Pons (tissue), 1 donor: ENCODE results near the gene MPDZ.

Experiments
- DNase-seq: peaks from one replicate; pipeline ENCODE4 v3.0.0-alpha.2; 2016; ENCODE audit warnings: low spot score

Gene MPDZ

DNA sequence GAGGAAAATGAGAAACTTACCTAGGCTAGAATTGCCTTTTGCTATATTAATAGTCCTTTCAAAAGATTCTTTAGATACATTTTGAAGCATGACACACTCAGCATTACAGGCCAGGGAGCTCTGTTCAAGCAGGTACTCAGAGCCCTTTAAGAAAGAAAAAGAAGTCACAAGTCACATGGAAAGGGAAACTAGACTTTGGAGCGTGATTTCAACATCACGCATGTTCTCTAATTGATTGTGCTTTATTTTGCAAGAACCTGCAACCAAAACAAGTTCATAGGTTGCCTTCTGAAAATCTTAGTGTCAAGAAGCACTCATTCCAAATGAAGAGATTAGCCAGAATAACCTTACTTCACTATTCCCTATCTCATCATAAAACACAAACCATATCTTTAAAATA, 103.8 kb downstream of the MPDZ start:
- DNase-seq = no peak

DNA sequence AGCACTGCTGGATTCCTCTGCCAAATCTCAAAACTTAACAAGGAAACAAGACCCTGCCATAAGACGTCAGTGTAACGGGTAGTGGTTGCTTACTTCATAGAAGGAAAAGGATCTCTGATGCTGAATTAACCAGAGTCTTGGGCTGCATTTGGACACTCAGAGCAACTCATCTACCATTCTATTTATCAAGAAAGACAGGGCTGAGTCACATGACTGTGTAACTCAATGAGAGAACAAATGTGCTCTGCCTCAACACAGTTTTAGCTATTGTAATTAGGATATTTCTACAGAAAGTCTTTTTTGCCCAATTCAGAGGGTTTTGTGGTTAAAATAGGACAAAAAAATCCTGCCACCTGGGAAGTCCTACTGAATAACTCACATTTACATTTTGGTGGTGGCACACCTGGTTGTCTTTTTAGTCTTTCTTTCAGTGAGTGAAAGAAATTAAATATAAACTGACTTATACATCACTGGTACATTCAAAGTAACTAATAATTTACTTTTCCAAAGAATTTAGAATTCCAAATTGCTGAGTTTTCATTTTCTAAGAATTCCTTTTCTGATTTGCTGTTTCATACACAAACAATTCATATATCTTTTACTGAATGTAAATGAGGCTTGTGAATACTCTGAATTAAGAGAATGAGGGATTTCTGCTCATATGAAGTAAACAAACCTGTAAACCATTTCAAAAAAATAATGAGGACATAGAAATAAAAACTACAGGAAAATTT, 104.4 kb downstream of the MPDZ start:
- DNase-seq = no peak

DNA sequence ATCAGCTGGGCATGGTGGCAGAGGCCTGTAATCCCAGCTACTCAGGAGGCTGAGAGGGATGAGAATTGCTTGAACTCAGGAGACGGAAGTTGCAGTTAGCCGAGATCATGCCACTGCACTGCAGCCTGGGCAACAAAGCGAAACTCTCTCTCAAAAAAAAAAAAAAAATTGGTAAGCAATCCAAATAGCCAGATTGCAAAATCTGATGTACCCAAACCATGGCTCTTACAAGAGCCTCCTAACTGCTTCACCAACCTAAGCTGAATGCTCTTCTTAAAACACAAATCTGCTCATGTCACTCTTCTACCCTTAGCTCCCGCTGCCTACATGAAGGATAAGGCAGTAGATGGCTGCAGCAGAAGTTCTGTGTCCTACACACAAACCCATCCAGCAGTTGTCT, 105.9 kb downstream of the MPDZ start:
- DNase-seq = no peak

DNA sequence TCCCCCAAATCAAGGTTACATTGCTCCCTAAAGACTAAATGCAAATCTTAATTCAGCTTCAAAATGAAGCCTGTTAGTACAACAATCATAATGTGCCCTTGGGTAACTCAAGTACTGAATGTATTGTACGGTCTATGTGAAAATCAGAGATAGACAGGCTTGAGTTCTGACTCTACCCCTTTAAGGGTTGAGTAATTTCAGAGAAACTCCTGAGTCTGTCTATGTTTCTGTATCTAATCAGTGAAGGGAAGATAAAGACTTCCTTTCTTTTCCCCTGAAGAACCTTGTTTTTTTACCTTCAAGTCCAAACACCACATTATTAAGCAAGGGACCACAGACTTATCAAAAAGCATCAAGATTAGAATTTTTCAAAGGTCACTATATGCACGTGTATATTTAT, 108.2 kb downstream of the MPDZ start:
- DNase-seq = no peak

DNA sequence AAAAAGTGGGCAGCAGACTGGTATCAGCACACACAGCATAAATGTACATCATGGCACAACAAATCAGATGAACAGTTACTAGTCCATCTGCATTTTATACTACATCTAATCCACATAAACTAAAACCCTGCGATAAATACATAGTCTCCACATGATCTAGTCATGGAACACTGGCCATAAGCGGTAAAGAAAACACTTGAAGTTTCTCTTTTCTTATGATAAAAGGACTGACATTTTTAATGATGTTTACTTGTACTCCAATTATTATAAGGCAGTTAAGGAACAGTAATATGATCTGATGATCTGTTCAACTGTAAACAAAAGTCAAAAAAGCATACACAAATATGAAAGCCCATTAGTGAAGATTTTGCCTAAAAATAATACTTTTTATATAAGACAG, 112.5 kb downstream of the MPDZ start:
- DNase-seq = no peak

DNA sequence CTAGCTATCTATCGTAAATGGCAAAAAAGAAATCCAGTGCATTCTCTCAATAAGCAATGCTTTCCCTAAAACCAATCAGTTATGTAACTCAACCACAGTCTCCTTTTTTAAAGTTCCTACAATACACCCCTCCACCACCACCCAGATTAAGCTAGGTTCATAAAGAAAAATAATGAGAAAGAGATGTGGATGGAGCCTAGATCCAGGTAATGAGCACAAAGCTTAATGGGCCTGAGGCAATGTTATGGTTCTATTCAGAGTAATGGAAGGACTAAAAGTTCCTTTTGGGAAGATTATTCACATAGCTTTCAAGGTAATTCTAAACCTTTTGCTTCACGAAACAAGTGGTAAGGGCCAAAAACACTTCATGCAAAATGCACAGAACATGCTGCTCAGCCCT, 113.5 kb downstream of the MPDZ start:
- DNase-seq = no peak

DNA sequence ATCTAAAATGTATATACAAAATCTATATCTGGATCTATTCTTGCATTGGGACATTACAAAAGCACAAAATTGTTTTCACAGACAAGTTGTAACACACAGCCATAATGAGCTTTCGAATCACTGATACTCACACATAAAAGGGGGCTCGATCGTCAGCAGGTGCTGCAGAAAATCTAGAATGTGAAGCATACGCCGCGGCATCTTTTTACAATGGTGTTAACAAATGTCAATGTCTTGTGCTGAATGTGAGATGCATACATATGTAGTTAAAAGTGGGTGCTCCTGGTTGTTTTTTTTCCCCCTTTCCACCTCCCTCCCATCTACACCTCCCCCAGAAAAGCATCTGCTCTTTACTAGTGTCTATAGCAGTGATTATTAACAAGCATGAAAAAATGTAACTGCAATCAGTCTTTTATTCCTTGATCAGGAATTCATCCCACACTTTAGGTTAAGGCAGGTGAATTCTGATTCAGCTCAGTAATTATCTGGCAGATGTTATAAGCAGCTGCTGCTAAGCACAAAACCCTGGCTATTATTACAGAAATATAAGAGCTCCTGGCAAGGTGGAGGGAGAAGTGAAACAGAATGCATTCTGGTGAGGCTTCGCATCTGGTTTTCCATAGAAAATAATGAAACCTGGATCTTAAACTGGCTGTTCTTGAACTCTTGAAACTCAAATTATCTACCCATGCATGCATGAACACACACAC, 114.1 kb downstream of the MPDZ start:
- no peak for DNase-seq

DNA sequence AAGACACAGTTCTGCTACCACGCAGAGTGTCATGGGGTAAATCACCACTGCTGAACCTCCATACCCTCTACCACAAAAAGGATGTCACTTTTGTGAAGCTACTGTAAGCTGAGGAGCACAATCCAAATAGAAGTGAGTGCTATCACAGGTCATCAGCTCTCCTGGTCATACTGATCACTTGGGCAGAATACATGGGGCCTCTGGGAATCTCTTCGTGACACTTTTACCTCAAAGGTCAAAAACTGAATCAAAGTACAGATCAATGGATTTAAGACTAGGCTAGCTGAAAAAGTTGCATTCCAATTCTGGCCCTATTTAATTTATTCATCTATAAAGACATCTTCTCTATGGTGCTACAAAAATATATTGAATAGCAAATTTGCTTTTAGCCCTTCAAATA, 115.5 kb downstream of the MPDZ start:
- no peak for DNase-seq

DNA sequence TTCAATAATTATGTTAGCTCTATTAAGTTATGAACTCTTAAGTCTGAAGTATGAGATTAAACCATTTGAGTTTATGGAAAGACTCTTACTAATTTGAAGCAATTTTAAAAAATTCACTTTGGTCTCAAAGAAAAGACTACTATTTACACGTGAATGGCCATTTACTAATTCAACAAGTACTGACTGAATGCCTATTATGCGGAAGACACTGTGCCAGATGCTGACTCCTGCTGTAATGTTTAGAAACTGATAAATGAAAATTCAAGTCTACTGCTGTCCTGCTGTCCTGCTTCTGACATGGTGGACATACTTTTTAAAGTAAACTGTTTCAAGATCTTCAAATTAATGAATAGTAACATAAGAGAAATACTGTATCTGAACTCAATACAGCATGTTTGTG, 116.2 kb downstream of the MPDZ start:
- peak; percentile 56 for DNase-seq

DNA sequence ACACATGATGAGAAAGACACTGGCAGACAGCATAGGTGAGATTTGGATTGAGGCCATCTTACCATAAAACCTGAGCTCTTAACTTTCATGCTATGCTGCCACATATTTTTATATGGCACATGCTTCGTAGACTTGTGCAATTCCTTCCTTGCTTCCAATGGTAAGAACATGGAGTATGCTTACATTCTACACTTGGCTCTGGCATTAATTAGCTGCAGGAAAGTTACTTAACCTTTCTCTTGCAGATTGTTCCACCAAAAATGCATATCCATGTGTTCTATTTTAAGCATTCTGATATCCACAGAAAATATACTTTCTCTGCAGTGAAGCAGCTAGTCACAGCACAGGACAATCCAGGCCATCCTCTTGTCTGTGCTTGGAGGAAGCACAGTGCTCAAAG, 119.4 kb downstream of the MPDZ start:
- DNase-seq = no peak

DNA sequence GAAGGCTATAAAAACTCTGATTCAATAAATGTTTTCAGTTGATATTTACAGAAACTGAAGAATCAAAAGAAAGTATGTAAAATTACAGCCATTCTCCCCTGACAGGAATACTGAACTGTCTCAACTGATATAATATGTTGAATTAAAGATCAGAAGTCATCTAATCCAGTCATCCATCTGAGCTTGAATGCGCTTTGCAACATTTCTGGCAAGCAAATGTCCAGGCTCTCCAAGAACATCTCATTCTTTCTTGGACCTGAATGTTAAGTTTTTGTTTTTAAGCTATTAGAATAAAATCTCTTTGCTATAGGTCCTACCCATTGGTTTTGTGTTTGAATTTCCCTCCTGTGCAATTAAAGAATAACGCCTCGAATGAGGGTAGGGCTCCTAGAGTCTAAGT, 120.5 kb downstream of the MPDZ start:
- no peak for DNase-seq

DNA sequence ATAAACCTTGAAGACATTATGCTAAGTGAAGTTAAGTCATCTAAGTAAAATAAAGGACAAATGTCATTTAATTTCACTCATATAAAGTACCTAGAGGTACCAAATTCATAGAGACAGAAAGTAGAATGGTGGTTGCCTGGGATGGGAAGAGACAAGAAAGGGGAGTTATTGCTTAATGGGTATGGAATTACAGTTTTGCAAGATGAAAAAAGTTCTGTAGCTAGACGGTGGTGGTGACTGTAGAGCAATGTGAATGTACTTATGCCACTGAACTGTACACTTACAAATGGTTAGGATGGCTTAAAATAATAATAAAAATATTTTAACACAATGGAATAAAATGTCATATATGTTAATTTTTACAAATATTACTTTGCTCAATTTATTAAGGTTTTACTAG, 128.0 kb downstream of the MPDZ start:
- no peak for DNase-seq

DNA sequence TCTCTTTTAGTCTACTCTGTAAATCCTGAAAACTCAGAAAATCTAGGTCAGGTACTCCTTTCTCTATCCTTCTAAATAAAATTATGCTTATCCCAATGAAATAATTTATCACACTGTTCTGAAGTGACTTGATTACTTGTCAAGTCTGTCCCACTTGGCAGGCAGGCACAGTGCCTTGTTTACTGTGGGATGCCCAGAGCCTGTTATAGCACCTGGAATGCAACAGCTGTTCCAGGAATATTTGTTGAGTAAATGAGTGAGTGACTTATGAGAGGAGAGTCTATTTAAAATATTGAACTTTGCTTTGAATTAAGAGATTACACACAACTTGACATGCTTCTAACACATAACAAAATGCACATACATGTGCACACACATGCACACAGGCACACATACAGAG, 130.0 kb downstream of the MPDZ start:
- DNase-seq = no peak

DNA sequence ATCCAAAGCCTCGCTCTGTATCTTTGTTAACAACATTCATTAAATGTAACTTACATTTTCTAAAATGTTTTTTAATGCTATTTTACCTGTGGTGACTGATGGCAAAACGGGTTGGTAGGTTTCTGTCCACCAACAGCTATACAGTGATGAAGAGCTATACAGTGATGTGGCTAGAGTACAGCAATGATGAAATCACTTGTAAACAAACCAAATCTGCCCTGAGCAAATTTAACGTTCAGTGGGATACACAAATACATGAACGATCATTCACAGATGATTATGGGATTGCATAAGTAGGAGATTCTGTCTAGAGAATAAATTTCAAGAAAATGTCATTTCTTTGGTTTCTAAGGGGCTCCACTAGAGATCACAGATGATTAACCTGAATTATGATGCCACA, 132.7 kb downstream of the MPDZ start:
- no peak for DNase-seq

DNA sequence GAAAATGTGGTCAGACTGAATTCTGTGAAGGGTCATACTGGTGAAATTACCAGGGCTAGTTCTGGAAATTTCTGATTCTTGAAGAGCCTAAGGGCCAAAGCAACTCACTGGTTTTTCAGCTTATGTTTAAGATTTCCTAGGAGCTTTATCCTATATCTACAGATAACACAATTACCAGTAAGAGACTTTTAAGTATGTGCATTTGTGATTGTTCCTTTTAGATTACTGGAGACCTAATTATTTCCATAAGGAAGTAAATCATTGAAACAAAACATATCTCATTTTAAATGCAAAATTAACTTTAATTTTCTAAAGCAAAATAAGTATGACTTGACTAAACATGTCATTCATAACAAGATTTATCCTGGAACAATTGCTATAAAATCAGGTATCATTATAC, 134.2 kb downstream of the MPDZ start:
- DNase-seq = no peak

DNA sequence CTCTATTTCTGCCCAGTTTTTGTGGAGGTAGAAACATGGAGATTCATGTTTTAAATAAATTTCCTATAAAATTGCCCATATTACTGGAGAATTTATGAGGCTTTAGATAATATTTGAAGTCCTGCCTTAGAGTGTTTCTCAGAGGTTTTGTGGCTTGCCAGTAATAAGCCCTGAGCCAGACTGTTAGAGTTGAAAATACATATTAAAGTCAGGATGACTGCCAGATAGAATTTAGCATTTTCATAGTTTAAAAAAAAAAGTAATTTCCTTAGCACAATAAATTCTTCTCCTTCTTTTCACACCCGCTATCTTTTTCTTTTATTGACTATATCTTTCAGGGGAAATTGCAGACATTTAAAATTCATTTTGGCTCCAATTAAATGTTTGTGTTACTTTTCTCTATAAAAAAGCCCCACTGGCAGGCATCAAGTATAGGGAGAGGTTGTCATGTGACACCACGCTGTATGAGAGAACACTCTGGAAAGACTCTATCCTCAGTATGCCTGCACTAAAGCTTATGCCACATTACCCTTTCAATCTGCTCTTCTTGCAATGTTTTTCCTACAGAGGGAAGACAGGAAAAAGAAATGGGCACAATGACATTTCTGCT, 135.2 kb downstream of the MPDZ start:
- DNase-seq = peak; percentile 71

DNA sequence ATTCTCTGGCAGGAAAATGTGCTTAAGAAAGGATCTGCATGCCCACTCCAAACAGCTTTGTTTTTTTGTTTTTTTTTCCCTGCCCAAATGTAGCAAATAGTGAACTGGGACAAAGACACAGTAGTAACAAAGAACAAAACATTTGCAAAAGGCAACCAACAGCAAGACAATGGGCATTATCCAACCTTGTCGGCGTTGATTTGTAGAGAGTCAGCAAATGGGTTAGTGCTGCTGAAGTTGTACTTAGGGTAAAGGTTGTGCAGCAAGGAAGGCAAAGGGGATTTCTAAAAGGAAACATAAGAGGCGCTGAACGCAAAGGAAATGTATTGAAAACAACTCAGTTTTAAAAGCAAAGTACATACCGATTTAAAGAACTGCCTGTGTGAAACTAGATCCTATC, 136.2 kb downstream of the MPDZ start:
- peak; percentile 94 for DNase-seq

DNA sequence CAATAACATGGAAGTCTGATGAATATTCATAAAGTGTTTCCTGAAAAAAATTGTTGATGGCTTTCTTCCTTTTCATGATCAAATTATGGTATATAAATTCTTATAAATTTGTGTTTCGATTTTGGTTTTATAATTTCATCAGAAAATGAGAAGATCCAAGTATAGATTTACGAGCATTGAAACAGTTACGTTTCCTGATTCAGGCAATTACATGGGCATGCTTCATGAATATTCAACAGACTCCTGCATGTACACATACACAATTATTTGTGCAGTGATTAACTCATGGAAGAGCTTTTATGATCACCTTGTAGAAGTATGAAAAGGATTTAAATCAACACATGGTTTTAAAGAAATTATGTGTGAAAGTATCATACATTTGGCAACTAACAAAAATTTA, 136.7 kb downstream of the MPDZ start:
- peak; percentile 74 for DNase-seq

DNA sequence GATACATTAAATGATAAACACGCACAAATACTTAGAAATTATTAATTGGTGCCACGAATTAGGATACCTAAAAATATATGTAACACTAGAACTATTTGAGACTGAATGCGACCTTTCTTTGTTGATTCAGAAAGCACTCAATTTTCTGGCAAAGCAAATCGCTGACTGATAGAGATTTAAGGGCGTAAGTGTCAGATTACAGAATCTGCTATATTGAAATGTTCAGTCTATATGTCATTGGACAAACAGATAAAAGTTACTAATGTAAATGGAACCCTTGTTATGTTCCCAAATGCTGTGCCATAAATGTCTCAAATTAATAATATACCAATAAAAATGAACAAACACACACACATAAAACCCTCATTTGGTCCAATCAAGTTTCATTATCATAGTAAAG, 137.9 kb downstream of the MPDZ start:
- DNase-seq = peak; percentile 48

DNA sequence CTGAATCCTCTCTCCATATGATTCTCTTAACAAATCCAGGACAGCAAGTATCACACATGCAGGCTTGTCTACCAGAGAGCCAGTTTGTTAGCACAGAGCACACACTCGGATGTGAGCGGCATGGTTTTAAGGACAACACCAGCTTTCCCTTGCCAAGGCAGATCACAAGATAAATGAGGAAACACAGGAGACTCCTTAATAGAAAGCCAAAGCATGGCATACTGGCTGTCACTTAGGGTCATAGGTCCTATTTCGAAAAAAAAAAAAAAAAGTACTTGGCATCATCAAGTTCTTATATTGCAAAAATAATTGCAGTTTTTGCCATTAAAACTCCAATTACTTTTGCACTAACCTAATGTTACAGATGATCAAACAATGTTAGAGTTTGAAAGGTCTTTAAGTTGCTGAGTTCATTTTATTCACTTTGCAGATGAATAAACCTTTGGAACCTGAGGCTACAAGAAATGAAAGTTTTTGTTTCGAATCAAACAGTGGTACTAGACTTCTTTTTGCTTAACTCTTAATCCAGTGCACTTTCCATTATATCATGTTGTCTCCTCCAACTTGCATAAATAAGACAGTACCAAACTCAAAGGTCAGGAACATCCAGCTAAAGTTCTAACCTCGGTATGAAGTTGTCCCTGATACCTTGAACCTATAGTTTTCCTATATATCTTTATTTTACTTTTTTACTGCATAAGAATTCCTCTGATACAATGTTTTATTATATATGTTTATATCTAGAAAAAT, 138.5 kb downstream of the MPDZ start:
- DNase-seq = peak; percentile 88

DNA sequence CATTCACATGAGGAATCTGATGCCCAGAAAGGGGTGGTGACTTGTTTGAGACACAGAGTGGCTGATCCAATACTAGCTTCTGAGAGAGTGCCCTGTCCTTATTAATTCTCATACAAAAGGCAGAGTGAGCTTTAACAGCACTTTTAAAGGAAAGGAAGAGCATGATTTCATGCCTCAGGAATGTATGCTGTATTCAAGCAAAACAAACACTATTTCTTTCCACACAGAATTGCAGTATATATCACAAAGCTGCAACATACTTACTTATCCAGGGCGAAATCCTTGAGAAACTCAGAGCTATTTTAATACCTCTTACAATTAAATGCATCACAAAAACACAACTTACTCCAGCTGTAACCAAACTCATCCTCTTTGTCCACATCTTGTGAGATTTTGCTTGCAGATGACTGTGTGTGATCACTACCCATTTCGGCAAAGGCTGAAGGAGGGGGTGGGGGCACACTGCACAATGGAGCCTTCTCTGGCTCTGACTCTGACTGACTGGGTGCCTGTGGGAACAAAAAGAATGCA, 139.8 kb downstream of the MPDZ start:
- DNase-seq = peak; percentile 90

DNA sequence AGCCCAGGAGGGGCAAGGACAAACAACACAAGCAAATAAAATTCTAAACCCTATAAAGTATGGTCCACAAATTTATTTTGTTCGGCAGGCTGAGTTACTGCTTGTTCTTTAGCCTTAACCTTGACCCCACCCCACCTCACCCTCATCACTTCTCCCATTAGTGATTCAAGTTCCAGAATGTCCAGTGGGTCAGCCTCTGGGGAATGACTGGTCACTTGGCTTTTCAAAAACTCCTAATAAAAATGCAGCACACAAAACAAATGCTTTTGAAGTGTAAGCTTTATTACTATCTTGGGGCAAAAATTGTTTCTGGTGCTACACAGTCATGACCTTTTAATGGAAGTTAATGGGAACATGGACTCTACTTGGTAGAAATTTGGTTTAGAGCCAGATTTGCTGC, 142.1 kb downstream of the MPDZ start:
- DNase-seq = no peak

DNA sequence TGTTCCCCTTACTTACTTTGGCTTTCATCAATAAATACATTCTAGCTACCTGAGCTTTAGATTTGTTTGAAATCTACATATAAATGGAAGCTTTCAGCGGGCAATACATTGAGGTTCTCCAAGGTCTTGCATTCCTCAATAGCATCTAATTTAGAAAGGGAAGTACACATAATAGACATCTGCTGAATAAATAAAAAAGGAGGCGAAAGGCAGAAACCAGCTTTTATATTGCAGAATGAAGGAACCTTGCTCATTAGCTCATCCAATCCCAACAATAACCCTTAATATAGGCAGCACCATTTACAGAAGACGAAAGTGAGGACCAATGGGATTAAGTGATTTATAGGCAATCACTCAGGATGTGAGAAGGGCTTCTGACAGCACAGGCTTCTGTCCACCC, 147.5 kb downstream of the MPDZ start:
- no peak for DNase-seq
